H9 (cell line): ENCODE measurements around the gene RPL37. TPM values are rescaled to one million over a fixed set of nuclear protein-coding genes. Genes with fewer than 3 reads are reported as not detected.

Experiments
- DNase-seq: peaks from one replicate; pipeline ENCODE4 v3.0.0-alpha.2; 2017
- H2AFZ ChIP-seq: one replicate; pipeline ENCODE4 v1.6.1; 2013; ENCODE audit warnings: mild to moderate bottlenecking, low read length, control low read depth, moderate library complexity
- H2AK5ac ChIP-seq: 2 replicates; pipeline ENCODE4 v1.6.1; 2013; ENCODE audit warnings: low read length, control low read depth, mixed read lengths; ENCODE audit not compliant: insufficient read length
- H2BK120ac ChIP-seq: one replicate; pipeline ENCODE4 v1.6.1; 2013; ENCODE audit warnings: low read depth, mild to moderate bottlenecking, low read length, control low read depth, inconsistent platforms; ENCODE audit not compliant: poor library complexity, severe bottlenecking
- H2BK12ac ChIP-seq: 2 replicates; pipeline ENCODE4 v1.6.1; 2013; ENCODE audit warnings: low read length, control low read depth, mixed read lengths, low read depth; ENCODE audit not compliant: insufficient read length
- H2BK15ac ChIP-seq: 2 replicates; pipeline ENCODE4 v1.6.1; 2013; ENCODE audit warnings: low read depth, low read length, control low read depth
- H2BK20ac ChIP-seq: one replicate; pipeline ENCODE4 v1.6.1; 2013; ENCODE audit warnings: low read depth, mild to moderate bottlenecking, low read length, control low read depth, inconsistent platforms; ENCODE audit not compliant: poor library complexity, severe bottlenecking
- H2BK5ac ChIP-seq: 2 replicates; pipeline ENCODE4 v1.6.1; 2013; ENCODE audit warnings: low read length, control low read depth, mixed read lengths; ENCODE audit not compliant: insufficient read length
- H3K14ac ChIP-seq: 2 replicates; pipeline ENCODE4 v1.6.1; 2013; ENCODE audit warnings: low read length, control low read depth; ENCODE audit not compliant: insufficient read depth
- H3K18ac ChIP-seq: 2 replicates; pipeline ENCODE4 v1.6.1; 2013; ENCODE audit warnings: low read depth, mild to moderate bottlenecking, mixed read lengths, low read length, control low read depth; ENCODE audit not compliant: insufficient read length
- H3K23ac ChIP-seq: 2 replicates; pipeline ENCODE4 v1.6.1; 2013; ENCODE audit warnings: low read length, control low read depth, mixed read lengths, low read depth; ENCODE audit not compliant: insufficient read length
- H3K23me2 ChIP-seq: 2 replicates; pipeline ENCODE4 v1.6.1; 2013; ENCODE audit warnings: low read depth, mild to moderate bottlenecking, mixed read lengths, low read length, control low read depth; ENCODE audit not compliant: insufficient read length, poor library complexity, severe bottlenecking
- H3K27ac ChIP-seq: 2 replicates; pipeline ENCODE4 v1.5.1; 2013; ENCODE audit warnings: low read length, control low read depth, mixed read lengths, low read depth; ENCODE audit not compliant: insufficient read length
- H3K27me3 ChIP-seq: 2 replicates; pipeline ENCODE4 v1.6.1; 2013; ENCODE audit warnings: low read length, control low read depth, inconsistent platforms; ENCODE audit not compliant: insufficient read depth
- H3K4ac ChIP-seq: 2 replicates; pipeline ENCODE4 v1.6.1; 2013; ENCODE audit warnings: low read depth, mild to moderate bottlenecking, control low read depth, inconsistent platforms, low read length, moderate library complexity
- H3K4me1 ChIP-seq: 2 replicates; pipeline ENCODE4 v1.6.1; 2013; ENCODE audit warnings: low read length, control low read depth, inconsistent platforms; ENCODE audit not compliant: insufficient read depth
- H3K4me2 ChIP-seq: 2 replicates; pipeline ENCODE4 v1.6.1; 2013; ENCODE audit warnings: low read length, control low read depth, mixed read lengths; ENCODE audit not compliant: insufficient read length, insufficient read depth
- H3K56ac ChIP-seq: 2 replicates; pipeline ENCODE4 v1.6.1; 2013; ENCODE audit warnings: low read depth, mild to moderate bottlenecking, mixed read lengths, low read length, control low read depth; ENCODE audit not compliant: insufficient read length
- H3K79me1 ChIP-seq: 2 replicates; pipeline ENCODE4 v1.6.1; 2013; ENCODE audit warnings: low read depth, mild to moderate bottlenecking, moderate library complexity, low read length, control low read depth, inconsistent platforms; ENCODE audit not compliant: insufficient read depth, poor library complexity, severe bottlenecking
- H3K79me2 ChIP-seq: 2 replicates; pipeline ENCODE4 v1.6.1; 2013; ENCODE audit warnings: low read length, control low read depth, inconsistent platforms; ENCODE audit not compliant: insufficient read depth
- H3K9ac ChIP-seq: 2 replicates; pipeline ENCODE4 v1.6.1; 2013; ENCODE audit warnings: low read length, control low read depth, mixed read lengths; ENCODE audit not compliant: insufficient read length; ENCODE audit errors: extremely low read depth
- H3K9me3 ChIP-seq: one replicate; pipeline ENCODE4 v1.6.1; 2013; ENCODE audit warnings: low read depth, low read length, inconsistent platforms; ENCODE audit not compliant: control insufficient read depth
- H3T11ph ChIP-seq: one replicate; pipeline ENCODE4 v1.6.1; 2013; ENCODE audit warnings: mild to moderate bottlenecking, low read length, control low read depth, inconsistent platforms
- H4K20me1 ChIP-seq: one replicate; pipeline ENCODE4 v1.6.1; 2013; ENCODE audit not compliant: control insufficient read depth, insufficient read length, insufficient read depth
- H4K5ac ChIP-seq: 2 replicates; pipeline ENCODE4 v1.6.1; 2013; ENCODE audit warnings: low read depth, mild to moderate bottlenecking, mixed read lengths, low read length, control low read depth; ENCODE audit not compliant: insufficient read length
- H4K8ac ChIP-seq: replicated peaks from 2 replicates; pipeline ENCODE4 v1.6.1; 2013; ENCODE audit warnings: low read length, control low read depth, mixed read lengths, low read depth; ENCODE audit not compliant: insufficient read length
- H4K91ac ChIP-seq: 2 replicates; pipeline ENCODE4 v1.6.1; 2013; ENCODE audit warnings: low read depth, mild to moderate bottlenecking, moderate library complexity, mixed read lengths, low read length, control low read depth; ENCODE audit not compliant: insufficient read length
- H3K27ac Mint-ChIP-seq, 3 experiments: 2 replicates in 2 of 3; 3 replicates in 1 of 3; pipeline ENCODE4 v1.8.0; 2020 to 2021; ENCODE audit warnings: mixed read lengths in 3 of 3, mild to moderate bottlenecking in 1 of 3, moderate library complexity in 1 of 3
- H3K27me3 Mint-ChIP-seq: 2 replicates; pipeline ENCODE4 v1.8.0; 2021; ENCODE audit warnings: low read depth, mild to moderate bottlenecking, moderate library complexity, mixed read lengths
- H3K36me3 Mint-ChIP-seq, 3 experiments: 2 replicates in 2 of 3; 3 replicates in 1 of 3; pipeline ENCODE4 v1.8.0; 2020 to 2021; ENCODE audit warnings: low read depth in 3 of 3, mixed read lengths in 3 of 3; ENCODE audit not compliant: insufficient read depth in 1 of 3
- H3K4me1 Mint-ChIP-seq, 2 experiments: 2 replicates each; pipeline ENCODE4 v1.8.0; 2020; ENCODE audit warnings: mixed read lengths in 2 of 2
- H3K4me3 Mint-ChIP-seq, 2 experiments: 2 replicates in 1 of 2; 3 replicates in 1 of 2; pipeline ENCODE4 v1.8.0; 2020 to 2021; ENCODE audit warnings: mild to moderate bottlenecking in 2 of 2, mixed read lengths in 2 of 2, moderate library complexity in 1 of 2
- H3K9me3 Mint-ChIP-seq, 2 experiments: 2 replicates in 1 of 2; 3 replicates in 1 of 2; pipeline ENCODE4 v1.8.0; 2020; ENCODE audit warnings: mild to moderate bottlenecking in 2 of 2, mixed read lengths in 2 of 2, moderate library complexity in 1 of 2
- WGBS: extraction: QIAGEN DNeasy Blood & Tissue Kit; methylation state at CpG from one replicate; pipeline ENCODE4 v1.1.7; 2013; ENCODE audit warnings: missing lambda C conversion rate, low lambda C conversion rate, mixed read lengths; ENCODE audit not compliant: insufficient read length; ENCODE audit errors: extremely low coverage; 5-methylcytosine and 5-hydroxymethylcytosine counted together
- total RNA-seq: library from RNA; stranded (reverse); gene quantifications from 2 replicates; pipeline ENCODE4 v1.2.1, GENCODE V29; 2021
- TF ChIP-seq, protein P1 (sequence below): fragments of 200-600 bp; sonication (generic); conservative IDR thresholded peaks from 3 replicates; pipeline ENCODE4 v1.8.0; 2021; ENCODE audit warnings: antibody characterized with exemption, mild to moderate bottlenecking

RPL37 gene
- total RNA-seq, 1 experiment from 2014 or later: 1,735 TPM

GRCh38 chr5:40798801-40799210, 36.2 kb downstream of the RPL37 start:
- H3K27me3 Mint-ChIP-seq: peaks cover 6% of the 10 kb centered on the region; the same call in 1 of the 2 replicates
- H4K8ac ChIP-seq: no peak overlapping the region
- no peak overlapping the region for H2BK12ac ChIP-seq
- H3K4me1 ChIP-seq: no peaks in the 10 kb centered on the region; the same call in 1 of the 2 replicates
- no CpG with 5 or more reads among the region's 7 CpGs for WGBS
- H3T11ph ChIP-seq: no peak overlapping the region
- no peak overlapping the region for H3K27ac ChIP-seq
- peaks cover 9% of the 10 kb centered on the region for H3K23me2 ChIP-seq
- H3K9ac ChIP-seq: peak overlapping the region; percentile 86
- no peak for DNase-seq
- no peak overlapping the region for H2BK15ac ChIP-seq
- H2AFZ ChIP-seq: no peak overlapping the region
- no peak overlapping the region for H3K14ac ChIP-seq
- peak overlapping the region; percentile 83 to 97 (median 96); a peak in 5 of 7 replicates for H3K27ac Mint-ChIP-seq
- H3K4ac ChIP-seq: no peak overlapping the region
- peak overlapping the region; percentile 83 for H3K4me2 ChIP-seq
- no peaks in the 10 kb centered on the region for H3K79me1 ChIP-seq
- TF ChIP-seq, protein P1, sequence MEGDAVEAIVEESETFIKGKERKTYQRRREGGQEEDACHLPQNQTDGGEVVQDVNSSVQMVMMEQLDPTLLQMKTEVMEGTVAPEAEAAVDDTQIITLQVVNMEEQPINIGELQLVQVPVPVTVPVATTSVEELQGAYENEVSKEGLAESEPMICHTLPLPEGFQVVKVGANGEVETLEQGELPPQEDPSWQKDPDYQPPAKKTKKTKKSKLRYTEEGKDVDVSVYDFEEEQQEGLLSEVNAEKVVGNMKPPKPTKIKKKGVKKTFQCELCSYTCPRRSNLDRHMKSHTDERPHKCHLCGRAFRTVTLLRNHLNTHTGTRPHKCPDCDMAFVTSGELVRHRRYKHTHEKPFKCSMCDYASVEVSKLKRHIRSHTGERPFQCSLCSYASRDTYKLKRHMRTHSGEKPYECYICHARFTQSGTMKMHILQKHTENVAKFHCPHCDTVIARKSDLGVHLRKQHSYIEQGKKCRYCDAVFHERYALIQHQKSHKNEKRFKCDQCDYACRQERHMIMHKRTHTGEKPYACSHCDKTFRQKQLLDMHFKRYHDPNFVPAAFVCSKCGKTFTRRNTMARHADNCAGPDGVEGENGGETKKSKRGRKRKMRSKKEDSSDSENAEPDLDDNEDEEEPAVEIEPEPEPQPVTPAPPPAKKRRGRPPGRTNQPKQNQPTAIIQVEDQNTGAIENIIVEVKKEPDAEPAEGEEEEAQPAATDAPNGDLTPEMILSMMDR: no peak
- no peak overlapping the region for H3K56ac ChIP-seq
- H3K79me2 ChIP-seq: peaks cover 27% of the 10 kb centered on the region; the same call in 1 of the 2 replicates
- H3K23ac ChIP-seq: no peak overlapping the region
- H3K9me3 ChIP-seq: no peaks in the 10 kb centered on the region
- no peak overlapping the region for H4K5ac ChIP-seq
- no peaks in the 10 kb centered on the region for H3K27me3 ChIP-seq
- no peak overlapping the region for H2BK20ac ChIP-seq
- H4K91ac ChIP-seq: no peak overlapping the region
- H2BK5ac ChIP-seq: no peak overlapping the region
- no peaks in the 10 kb centered on the region for H4K20me1 ChIP-seq
- H2BK120ac ChIP-seq: no peak overlapping the region
- peaks cover 16 to 29% of the 10 kb centered on the region in 2 experiments for H3K4me1 Mint-ChIP-seq
- no peak overlapping the region for H3K18ac ChIP-seq
- H3K36me3 Mint-ChIP-seq: peaks cover 9 to 17% (median 15%) of the 10 kb centered on the region in 3 experiments
- H3K4me3 Mint-ChIP-seq: peak overlapping the region; percentile 87 to 90
- H2AK5ac ChIP-seq: no peak overlapping the region
- H3K9me3 Mint-ChIP-seq: peaks cover 0 to 2% of the 10 kb centered on the region in 2 experiments; a peak in 1 of 5 replicates
